A204.1 (cell line): ENCODE measurements around the gene ANKRD45.
"Not testable (repeated sequence)": the region's sequence is repeated elsewhere in the genome, so short reads cannot be mapped to it uniquely, and the experiment has no call there.

Source experiments
- FAIRE-seq: peaks from 2 replicates; lab custom pipeline; 2012; peaks lifted over from hg19 to GRCh38; lab: Jason Lieb, UNC

ANKRD45 gene, protein sequence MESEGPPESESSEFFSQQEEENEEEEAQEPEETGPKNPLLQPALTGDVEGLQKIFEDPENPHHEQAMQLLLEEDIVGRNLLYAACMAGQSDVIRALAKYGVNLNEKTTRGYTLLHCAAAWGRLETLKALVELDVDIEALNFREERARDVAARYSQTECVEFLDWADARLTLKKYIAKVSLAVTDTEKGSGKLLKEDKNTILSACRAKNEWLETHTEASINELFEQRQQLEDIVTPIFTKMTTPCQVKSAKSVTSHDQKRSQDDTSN

DNA sequence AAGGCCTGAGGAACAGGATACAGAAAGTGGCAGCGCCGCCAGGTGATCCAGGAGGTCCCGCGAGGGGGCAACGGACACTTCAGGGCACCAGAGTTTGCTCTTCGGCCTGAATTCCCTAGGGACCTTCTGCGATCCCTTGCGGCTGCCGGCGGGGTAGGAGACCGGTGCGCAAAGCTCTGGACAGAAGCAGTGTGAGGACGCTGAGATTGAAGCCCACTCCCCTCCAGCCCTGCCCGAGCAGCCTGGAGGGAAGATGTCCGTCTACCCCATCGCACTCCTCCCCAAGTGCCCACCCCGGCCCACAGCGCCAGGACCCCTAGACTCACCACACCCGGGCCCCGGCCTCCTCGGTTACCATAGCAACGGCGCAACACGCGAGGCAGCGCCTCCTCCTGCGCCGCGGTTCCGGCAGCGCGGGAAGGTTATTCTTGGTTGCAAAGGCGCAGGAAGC is at the start of gene ANKRD45:
TSS of gene ANKRD45 (minus strand) at position 361 of the 451 bp plus-strand sequence. CDS start 10,433 bp downstream, outside the sequence.
- no peak for FAIRE-seq

DNA sequence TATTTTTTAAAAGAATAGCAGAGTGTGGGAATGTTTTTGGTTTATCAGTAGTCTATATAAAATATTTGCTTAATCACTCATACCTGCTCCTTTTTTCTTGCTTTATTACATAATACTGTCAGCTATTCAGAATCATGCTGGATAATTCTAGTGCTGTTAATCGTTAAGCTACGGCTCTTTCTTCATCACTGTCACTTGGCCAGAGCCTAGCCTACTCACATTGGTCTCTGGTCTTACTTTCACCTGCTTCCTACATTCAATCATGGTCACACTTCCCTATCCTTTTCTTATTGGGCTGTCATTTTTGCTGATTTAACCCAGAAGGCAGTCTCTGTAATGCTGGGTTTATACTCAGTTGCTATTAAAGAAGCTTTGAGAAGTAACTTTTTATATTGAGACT is 47.6 kb upstream of the ANKRD45 start:
- FAIRE-seq, result no peak

DNA sequence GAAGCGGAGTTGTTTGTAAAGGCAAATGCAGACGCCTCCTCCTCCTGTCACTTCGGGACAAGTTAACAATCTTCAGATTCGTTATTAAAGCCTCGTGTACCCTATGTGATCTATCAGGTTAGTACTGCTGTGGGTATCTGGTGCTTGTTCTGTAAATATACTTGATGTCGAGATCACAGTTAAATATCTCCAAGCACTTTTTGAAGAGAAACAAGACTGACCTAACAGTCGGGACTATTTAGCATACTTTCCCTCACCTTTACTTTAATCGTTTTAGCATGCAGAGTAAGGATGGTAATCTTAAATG is 45.8 kb upstream of the ANKRD45 start:
- FAIRE-seq, result no peak

DNA sequence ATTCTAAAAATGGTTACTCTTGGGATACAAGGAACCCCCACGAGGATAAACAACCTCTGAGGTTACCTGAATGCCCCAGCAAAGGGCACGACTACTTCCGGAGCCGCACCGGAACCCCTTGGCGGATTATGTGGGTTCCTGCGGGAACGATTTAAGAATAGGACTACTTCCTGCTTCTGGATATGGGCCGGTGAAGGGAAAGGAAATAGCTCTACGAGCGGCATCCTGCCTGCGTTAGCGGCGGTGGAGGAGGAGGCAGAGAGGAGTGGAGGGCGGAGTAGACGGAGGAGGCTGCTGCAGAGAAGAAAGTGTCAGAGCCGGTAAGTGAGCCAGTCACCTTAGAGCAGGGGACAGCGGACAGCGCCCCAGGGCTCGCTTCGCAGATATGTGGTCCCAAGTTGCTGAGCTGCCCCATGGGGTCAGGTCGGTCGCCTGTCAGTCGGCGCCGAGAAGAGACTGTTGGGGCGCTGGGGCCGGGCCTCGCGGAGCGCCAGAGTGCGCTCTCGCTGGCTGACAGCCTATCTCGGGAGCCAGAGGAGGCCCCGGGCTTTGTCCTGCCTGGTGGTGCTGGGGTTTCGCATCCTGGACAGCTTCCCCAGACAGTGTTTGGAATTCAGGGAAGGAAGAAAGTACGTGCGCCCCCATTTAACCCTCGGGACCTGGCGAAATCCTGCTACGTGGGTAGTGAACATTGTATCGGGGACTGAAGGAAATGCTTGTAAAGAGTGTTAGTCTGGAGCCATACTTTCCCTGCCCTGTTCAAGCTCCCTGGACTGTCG is 45.3 kb upstream of the ANKRD45 start, which contains the start of gene KLHL20:
TSS of gene KLHL20 (plus strand) at position 223 of the 779 bp plus-strand sequence. CDS start 1,063 bp downstream, outside the sequence.
- peak; percentile 78 for FAIRE-seq

DNA sequence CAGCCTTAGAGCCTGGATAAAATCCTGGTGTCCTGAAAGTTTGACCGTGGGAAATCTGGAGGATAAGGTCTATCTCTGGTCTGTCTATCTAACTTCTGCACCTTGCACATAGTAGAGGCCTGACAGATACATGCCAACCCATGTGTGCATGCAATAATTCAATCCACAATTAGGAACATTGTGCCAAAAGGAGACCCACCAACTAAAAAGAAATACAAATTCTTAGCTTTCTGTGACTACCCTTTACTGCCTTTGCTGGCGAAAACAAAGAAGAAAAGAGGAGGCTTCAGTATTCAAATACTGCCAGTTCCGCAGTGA is 44.7 kb upstream of the ANKRD45 start:
- no peak for FAIRE-seq

DNA sequence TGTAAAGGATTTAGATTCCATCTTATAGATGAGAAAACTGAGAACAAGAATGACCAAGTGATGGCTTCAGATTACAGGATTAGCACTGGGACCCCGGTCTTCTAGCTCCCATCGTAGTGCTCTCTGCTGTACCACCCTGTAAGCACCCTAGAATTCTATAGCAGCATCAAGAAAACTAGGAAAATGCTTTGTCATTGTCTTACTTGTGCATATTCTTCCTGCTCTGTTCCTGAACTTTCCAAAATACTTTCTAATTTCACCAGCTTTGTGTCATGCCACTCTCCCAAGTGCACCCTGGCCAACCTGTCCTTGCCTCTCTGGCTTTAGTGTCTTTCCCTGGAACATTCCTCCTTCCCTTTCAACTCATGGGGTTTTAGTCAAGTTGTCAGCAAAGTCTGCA is 39.1 kb upstream of the ANKRD45 start:
- no peak for FAIRE-seq

DNA sequence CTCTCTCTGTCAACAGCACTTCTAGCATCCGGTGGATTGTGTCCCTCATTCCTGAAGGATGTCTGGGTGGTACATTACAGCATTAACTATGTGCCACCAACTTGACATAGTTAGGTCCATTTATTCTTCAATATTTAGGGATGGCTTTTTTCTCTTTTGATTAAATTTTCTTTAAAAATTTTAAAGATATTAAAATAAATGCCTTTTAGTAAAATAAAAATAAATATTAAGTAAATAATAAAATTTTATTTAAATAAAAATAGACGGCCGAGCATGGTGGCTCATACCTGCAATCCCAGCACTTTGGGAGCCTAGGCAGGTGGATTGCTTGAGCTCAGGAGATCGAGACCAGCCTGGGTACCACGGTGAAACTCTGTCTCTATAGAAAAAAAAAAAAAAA is 35.5 kb upstream of the ANKRD45 start:
- FAIRE-seq, result no peak

DNA sequence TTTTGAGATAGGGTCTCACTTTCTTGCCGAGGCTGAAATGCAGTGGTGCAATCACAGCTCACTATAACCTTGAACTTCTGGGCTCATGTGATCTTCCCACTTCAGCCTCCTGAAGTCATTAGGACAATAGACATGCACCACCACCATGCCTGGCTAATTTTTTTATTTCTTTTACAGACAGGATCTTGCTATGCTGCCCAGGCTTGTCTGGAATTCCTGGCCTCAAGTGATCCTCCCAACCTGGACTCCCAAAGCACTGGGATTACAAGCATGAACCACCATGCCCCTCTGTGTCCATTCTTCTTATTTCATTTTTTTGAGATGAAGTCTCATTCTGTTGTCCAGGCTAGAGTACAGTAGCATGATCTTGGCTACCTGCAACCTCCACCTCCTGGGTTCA is 33.1 kb upstream of the ANKRD45 start:
- FAIRE-seq, result no peak

DNA sequence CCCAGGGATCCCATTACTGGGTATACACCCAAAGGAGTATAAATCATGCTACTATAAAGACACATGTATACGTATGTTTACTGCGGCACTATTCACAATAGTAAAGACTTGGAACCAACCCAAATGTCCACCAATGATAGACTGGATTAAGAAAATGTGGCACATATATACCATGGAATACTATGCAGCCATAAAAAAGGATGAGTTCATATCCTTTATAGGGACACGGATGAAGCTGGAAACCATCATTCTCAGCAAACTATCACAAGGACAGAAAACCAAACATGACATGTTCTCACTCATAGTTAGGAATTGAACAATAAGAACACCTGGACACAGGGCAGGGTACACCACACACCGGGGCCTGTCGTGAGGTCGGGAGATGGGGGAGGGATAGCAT is 31.6 kb upstream of the ANKRD45 start:
- FAIRE-seq, result not testable (repeated sequence)

DNA sequence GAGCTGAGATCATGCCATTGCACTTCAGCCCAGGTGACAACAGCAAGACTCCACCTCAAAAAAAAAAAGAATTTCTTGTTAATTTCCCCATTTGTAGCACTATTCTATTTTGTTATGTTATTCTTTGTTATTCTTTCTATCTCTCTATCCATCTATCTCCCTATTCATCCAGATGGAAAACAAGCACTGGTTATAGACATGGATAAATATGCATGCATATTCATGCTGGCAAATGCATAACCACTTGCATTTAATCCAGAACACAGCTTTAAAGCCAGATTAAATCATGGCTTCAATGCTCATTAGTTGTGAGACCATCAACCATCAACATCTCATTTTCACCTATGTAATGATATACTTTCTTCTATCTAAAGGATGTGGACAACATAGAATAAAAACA is 23.6 kb upstream of the ANKRD45 start:
- FAIRE-seq, result no peak

DNA sequence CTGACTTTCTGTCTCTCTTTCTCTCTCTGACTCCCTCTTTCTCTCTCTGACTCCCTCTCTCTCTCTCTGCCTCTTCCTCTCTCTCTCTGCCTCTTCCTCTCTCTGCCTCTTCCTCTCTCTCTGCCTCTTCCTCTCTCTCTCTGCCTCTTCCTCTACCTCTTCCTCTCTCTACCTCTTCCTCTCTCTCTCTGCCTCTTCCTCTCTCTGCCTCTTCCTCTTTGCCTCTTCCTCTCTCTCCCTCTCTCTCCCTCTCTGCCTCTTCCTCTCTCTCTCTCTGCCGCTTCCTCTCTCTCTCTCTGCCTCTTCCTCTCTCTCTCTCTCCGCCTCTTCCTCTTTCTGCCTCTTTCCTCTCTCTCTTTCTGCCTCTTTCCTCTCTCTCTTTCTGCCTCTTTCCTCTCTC is 18.6 kb upstream of the ANKRD45 start:
- no peak for FAIRE-seq

DNA sequence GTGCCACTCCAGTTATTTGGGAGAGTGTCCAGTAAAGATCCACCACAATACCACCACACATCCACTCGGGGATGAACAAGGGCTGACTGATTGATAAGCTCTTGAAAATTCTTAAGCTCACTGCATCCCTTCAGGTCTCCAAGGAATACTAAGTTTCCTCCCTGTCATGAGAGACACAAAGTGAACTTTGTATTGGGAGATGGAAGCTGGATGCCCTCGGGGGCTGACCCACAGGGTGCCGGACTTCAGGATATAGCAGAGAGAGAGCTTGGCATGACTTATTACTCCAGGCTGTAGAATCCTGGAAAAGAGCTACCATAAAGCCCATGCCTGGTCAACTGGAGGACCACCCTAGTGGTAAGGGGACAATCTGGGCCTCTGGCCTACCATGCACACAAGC is 15.5 kb upstream of the ANKRD45 start:
- not testable (repeated sequence) for FAIRE-seq

DNA sequence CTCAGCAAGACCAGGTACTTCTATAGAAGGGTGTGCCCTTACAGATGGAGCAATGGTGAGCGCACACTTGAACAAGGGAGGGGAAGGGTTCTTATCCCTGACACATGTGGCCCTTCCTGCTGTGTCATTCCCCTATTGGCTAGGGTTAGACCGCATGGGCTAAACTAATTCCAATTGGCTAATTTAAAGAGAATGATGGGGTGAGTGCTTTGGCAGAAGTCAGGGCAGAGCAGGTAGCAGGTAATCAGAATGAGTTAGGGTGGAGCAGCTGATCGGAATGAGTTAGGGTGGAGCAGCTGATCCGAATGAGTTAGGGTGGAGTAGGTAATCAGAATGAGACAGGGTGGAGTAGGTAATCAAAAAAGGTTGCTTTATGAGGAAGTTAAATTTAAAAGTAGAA is 14.2 kb upstream of the ANKRD45 start:
- FAIRE-seq, result not testable (repeated sequence)

DNA sequence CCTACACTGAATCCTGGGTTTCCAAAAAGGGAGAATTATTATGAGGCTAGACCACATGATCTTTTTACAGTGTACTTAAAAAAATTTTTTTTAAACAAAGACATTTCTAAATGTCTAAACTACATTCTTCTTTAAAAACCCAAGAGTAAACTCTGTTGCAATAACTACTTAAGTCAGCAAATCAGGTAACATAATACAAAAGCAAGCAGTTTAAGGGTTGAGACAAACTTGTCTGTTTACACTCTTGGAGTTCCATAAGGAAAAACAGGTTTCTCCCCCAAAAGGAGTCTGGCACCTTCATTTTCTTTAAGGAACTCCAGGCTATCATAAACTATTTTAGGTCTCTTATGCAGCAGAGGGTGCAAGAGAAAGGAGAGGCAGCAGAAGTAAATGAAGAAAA is 12.5 kb upstream of the ANKRD45 start:
- no peak for FAIRE-seq

DNA sequence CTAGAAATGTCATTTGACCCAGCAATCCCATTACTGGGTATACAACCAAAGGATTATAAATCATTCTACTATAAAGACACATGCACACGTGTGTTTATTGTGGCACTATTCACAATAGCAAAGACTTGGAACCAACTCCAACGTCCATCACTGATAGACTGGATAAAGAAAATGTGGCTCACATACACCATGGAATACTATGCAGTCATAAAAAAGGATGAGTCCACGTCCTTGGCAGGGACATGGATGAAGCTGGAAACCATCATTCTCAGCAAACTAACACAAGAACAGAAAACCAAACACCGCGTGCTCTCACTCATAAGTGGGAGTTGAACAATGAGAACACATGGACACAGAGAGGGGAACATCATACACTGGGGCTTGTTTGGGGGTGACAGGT is 10.5 kb upstream of the ANKRD45 start:
- FAIRE-seq, result not testable (repeated sequence)

DNA sequence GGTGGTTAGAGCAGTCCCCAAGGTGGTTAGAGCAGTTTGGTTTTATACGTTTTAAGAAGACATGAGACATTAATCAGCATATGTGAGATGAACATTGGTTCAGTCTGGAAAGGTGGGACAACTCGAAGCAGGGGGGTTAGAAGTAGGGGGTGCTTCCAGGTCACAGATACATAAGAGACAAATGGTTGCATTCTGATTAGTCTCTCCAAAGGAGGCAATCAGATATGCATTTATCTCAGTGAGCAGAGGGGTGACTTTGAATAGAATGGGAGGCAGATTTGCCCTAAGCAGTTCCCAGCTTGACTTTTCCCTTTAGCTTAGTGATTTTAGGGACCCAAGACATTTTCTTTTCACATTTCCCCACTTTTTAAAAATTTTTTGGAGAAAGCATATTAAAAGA is 4.8 kb upstream of the ANKRD45 start:
- FAIRE-seq, result not testable (repeated sequence)

DNA sequence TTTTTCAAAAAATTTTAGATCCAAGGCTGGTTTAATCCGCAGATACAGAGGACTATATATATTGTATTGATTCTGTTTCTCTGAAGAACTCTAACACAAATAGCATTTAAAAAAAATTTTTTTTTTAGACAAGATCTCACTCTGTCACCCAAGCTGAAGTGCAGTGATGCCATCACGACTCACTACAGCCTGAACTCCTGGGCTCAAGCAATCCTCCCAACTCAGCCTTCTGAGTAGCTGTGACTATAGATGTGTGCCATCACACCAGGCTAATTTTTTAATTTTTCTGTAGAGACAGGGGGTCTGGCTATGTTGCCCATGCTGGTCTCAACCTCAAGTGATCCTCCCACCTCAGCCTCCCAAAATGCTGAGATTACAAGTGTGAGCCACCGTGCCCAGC is 3.0 kb downstream of the ANKRD45 start:
- no peak for FAIRE-seq

DNA sequence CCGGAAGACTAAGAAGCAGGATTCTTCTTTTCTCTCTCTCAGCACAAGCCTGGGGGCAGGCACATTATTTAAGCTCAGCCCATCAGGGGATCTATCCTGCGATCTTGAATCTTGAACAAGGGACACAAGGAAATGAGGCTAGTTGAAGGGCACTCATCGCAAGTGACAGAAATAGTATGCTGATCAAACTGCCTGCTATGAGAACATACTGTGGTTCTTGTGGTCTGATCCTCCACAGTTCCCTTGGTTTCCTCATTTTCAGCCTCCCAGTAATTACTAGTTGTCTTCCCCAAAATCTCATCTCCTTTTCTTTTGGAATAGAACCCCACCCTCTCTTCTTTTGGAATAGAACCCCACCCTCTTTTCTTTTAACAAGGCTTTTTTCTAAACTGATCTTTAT is 6.5 kb downstream of the ANKRD45 start:
- FAIRE-seq, result no peak

DNA sequence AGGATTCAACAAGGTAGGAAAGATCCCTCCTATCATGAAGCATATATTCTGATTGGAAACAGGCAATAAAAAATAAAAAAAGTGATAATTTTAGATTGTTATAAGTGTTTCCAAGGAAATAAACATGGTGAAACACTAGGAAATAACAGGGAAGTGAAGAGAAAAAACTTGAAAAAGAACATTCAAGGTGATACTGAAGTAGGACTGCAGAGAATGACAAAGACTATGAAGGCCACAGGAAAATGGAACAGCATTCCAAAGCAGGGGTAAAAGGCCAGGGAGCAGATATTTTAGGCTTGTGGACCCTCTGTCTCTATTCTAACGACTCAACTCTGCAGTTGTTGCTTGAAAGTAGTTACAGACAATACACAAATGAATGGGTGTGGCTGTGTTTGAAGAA is 7.9 kb downstream of the ANKRD45 start:
- no peak for FAIRE-seq

DNA sequence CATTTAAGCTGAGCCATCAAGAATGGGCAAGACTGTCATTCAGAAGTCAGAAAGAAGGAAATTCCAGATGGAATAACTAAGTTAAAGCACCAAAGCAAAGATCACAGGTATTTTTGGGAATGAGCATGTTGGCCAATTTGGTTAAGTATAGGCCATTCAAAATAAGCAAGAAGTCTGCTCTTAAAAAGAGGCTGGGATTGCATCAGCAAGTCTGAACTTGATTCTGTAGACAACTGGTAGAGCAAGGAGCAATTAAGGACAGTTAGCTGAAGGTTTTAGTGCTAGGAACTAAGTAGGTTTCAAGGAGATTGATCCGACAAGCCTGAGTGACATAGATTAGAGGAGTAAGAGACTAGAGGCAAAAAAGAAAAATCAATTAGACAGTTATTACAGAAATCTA is 8.4 kb downstream of the ANKRD45 start:
- no peak for FAIRE-seq

DNA sequence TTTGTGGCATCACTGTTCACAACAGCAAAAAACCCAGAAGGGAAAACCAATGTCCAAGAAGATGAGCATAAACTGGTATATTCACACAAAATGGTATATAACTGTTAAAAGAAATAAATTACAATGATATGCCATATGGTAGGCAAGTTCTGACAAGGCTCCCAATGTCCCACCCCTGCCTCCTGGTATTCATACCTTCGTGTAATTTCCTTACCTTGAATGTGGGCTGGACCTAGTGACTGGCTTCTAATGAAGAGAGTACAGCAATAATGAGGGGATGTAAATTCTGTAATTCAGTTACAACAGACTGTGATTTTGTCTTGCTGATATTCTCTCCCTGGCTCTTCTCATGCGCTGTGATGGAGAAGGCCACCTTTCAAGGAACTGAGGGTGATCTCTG is 9.3 kb downstream of the ANKRD45 start:
- FAIRE-seq, result no peak

DNA sequence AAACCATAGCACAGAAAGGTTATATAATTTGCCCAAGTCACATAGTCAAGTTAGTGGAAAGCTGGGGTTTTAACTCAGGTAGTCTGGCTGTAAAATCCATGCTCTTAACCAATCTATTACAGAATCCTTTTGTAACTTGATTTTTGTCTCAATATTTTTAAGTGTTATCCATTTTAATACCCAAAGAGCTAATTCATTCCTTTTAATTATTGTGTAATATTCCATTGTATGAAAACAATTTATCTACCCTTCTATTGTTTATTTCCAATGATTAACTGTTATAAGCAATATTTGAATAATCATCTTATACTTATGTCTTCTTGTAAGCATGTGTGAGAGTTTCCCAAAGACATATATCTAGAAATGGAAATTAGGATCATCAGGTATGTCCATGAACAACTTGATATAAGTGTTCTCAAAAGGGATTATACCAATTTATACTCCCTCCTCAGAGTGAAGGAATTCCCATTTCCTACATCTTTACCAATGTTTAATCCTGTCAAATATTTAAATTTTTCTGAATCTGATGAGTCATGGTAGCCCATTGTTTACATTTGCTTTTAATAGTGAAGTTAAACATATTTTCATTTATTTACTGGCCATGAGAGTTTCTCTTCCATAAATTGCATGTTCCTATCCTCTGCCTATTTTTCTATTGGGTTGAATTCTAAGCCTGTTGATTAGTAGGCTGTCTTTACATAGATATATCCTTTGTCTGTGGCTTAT is 20.6 kb downstream of the ANKRD45 start:
- FAIRE-seq, result no peak

DNA sequence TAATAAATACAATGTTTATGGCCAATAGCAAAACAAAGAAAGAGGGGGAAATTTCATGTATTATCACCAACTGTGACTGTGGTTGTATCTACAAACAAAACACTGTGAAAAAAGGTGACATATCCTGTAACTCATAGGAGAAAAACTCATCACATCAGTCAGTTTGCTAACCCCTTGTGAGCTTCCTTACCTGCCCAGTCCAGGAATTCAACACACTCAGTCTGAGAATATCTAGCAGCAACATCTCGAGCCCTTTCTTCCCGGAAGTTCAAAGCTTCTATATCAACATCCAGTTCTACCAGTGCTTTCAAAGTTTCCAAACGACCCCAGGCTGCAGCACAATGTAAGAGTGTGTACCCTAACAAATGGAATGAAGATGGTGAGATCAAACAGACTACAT is 23.0 kb downstream of the ANKRD45 start:
- no peak for FAIRE-seq
